A673 (cell line): ENCODE results near the gene ANO7.

ENCODE experiments used
- EZH2 ChIP-seq: fragments of 200-600 bp; sonication (generic); IDR thresholded peaks from 2 replicates; pipeline ENCODE4 v1.6.1; 2017; ENCODE audit warnings: borderline replicate concordance, low read depth, mild to moderate bottlenecking, mixed read lengths, antibody characterized with exemption, low read length; ENCODE audit not compliant: poor library complexity, severe bottlenecking
- TF ChIP-seq, protein P1 (sequence below): fragments of 300-800, 200-600 bp; sonication (generic); conservative IDR thresholded peaks from 2 replicates; pipeline ENCODE4 v1.5.1; 2017; ENCODE audit warnings: low read depth, mild to moderate bottlenecking, antibody characterized with exemption, low read length, moderate library complexity, mixed read lengths

DNA sequence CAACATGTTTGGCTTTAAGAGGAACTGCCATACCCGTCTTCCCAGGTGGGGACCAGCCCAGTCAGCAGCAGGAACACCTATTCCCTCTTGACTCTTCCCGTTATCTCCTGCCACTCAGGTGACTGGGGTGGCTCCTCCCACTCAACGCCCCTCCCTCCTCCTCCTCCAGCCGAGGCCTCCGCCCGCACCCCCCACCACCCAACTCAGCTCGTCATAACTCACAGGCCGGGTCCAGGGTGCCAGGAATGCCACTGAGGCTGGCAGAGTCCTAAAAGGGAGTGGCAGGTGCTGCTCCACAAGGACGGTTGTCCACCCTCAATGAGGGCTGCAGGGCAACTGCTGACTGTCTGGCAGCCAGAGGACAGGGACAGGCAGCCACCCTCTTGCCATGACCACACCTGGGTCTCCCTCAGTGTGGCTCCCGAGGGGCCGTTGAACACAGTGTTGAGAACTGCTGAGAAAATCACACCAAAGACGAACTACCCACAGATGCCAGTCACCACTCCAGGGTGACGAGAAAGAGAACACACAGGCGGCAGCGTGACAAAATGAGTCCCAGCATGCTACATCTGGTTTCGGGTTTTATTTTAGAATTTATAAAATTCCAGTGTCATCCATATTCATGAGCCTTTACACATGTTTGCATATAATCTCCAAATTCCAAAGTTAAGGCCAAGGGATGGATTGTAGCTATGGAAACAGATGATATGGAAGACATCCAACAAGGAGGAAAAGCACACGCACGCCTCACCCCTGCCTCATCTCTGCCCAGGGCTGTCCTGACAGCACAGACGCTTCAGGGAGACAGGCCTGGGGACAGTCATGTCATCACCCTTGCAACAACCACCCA is 38.5 kb downstream of the ANO7 start:
- TF ChIP-seq, protein P1, sequence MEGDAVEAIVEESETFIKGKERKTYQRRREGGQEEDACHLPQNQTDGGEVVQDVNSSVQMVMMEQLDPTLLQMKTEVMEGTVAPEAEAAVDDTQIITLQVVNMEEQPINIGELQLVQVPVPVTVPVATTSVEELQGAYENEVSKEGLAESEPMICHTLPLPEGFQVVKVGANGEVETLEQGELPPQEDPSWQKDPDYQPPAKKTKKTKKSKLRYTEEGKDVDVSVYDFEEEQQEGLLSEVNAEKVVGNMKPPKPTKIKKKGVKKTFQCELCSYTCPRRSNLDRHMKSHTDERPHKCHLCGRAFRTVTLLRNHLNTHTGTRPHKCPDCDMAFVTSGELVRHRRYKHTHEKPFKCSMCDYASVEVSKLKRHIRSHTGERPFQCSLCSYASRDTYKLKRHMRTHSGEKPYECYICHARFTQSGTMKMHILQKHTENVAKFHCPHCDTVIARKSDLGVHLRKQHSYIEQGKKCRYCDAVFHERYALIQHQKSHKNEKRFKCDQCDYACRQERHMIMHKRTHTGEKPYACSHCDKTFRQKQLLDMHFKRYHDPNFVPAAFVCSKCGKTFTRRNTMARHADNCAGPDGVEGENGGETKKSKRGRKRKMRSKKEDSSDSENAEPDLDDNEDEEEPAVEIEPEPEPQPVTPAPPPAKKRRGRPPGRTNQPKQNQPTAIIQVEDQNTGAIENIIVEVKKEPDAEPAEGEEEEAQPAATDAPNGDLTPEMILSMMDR: no peak
- no peak for TF ChIP-seq EZH2
